Heart right ventricle (tissue), 16 donors: ENCODE results near the gene HOXA3. TPM values are rescaled to one million over a fixed set of nuclear protein-coding genes. Genes with fewer than 3 reads are reported as not detected.

Experiments
- ATAC-seq, 8 donors: fragments of 200-7000 bp; cut with Tn5 transposase; one replicate each; pipeline ENCODE4 v1.9.1; 2020; ENCODE audit warnings: mild to moderate bottlenecking in 8 of 8, moderate library complexity in 8 of 8, moderate number of reproducible peaks in 1 of 8
- DNase-seq, 2 donors: peaks; one replicate each; pipeline ENCODE4 v3.0.0-alpha.2; 2020
- H3K27ac ChIP-seq, 10 donors: fragments of 200-600 bp; sonication (generic) in 2 of 10; one replicate each; pipeline versions ENCODE4 v1.5.0 to v1.8.0; 2020 to 2022; ENCODE audit warnings: mild to moderate bottlenecking in 3 of 10
- H3K27me3 ChIP-seq, 7 donors: fragments of 200-600 bp; one replicate each; pipeline ENCODE4 v1.8.0; 2021 to 2022; ENCODE audit warnings: mild to moderate bottlenecking in 2 of 7
- H3K36me3 ChIP-seq, 9 donors: fragments of 200-600 bp; sonication (generic) in 1 of 9; one replicate each; pipeline versions ENCODE4 v1.5.0 to v1.8.0; 2020 to 2022; ENCODE audit warnings: mild to moderate bottlenecking in 2 of 9
- H3K4me1 ChIP-seq, 9 donors: fragments of 200-600 bp; sonication (generic) in 1 of 9; one replicate each; pipeline versions ENCODE4 v1.5.0 to v1.8.0; 2020 to 2022; ENCODE audit warnings: mild to moderate bottlenecking in 4 of 9
- H3K4me3 ChIP-seq, 10 donors: fragments of 200-600 bp; sonication (generic) in 2 of 10; one replicate each; pipeline versions ENCODE4 v1.5.0 to v1.8.0; 2020 to 2022; ENCODE audit warnings: mild to moderate bottlenecking in 7 of 10, moderate library complexity in 2 of 10
- H3K9me3 ChIP-seq, 11 donors: fragments of 200-600 bp in 10 of 11; sonication (generic) in 2 of 11; one replicate each; pipeline versions ENCODE4 v1.5.0 to v1.8.0; 2013 to 2022; ENCODE audit warnings: mild to moderate bottlenecking in 2 of 11, control low read depth in 1 of 11, moderate library complexity in 1 of 11
- CTCF ChIP-seq, 9 donors: fragments of 200-600 bp; sonication (generic) in 2 of 9; IDR thresholded peaks; one replicate each; pipeline versions ENCODE4 v1.5.0 to v1.8.0; 2021 to 2022; ENCODE audit warnings: antibody characterized with exemption in 9 of 9, mild to moderate bottlenecking in 5 of 9, moderate library complexity in 1 of 9
- WGBS, 2 donors: extraction: QIAGEN DNeasy Blood & Tissue Kit; methylation state at CpG; one replicate each; pipeline ENCODE4 v1.1.7; 2013; ENCODE audit warnings: inconsistent platforms in 1 of 2; 5-methylcytosine and 5-hydroxymethylcytosine counted together
- intact Hi-C, 10 donors: fragments of 100-400 bp; cut with DNase I; formaldehyde crosslinking; loops; one replicate each; pipeline versions ENCODE4 v1.11.1 to v1.14.2; 2022
- polyA plus RNA-seq, 2 donors: library from polyadenylated mRNA; stranded (reverse); fragments of 200-250 nt; gene quantifications; one replicate each; pipeline ENCODE4 v1.2.3, GENCODE V29; 2013
- total RNA-seq, 10 donors: library from RNA; stranded (reverse); fragmentation: NEBNext Ultra II Directional in 3 of 10; extraction: Animal tissue kit (Norgen Biotek cat#: 25700) in 3 of 10; gene quantifications; one replicate each; pipeline versions ENCODE4 v1.2.1 to v1.2.4, GENCODE V29; 2021 to 2023
- donor health status: Arrhythmogenic right ventricular cardiomyopathy.
- donor health status: ischemic (EF 13 %, LVEDD 7.1; RV severe dilation, severe dysfunction).
- donor health status: healthy with polysubstance abuse.
- donor health status: DM: no; HTN: yes; CAD: no.
- donor health status: DM: no; HTN: no; CAD: no.
- donor health status: ischemic (EF 25% LVEDD 6.9; RV normal size, moderate dysfunction).
- donor health status: ischemic (EF 25% LVEDD 5.7; RV mildly dilated, moderate dysfunction).
- donor health status: healthy.
- donor health status: DM: yes; HTN: yes; CAD: no.
- donor health status: Ischemic cardiomyopathy.
- donor health status: ischemic (EF 35%, LVEDD 5.7; RV mildly dilated, moderate dysfunction).
- donor health status: nonischemic (EF 11% LVEDD 7.7; RV severe dilation, severe dysfunction).
- donor health status: DM: yes; HTN: yes; CAD: no.
- donor health status: PGD.
- donor health status: ischemic (EF 29% LVEDD 5.4; RV normal size, mild dysfunction).
- donor health status: nonischemic (EF 23%, LVEDD 6.1; RV moderate dilation, normal function).

The HOXA3 gene
- total and polyA plus RNA-seq, 12 donors: 0.11 to 1.5 (median 0.24) TPM; not detected in 2

- intact Hi-C loops: loop anchor here in 7 of 10 donors (10.0 kb wide), 6 partner anchors 311 to 1301 kb away; no protein-coding TSS in a partner anchor
- 5% methylated on average over 82 of the region's 82 CpGs for WGBS, 2 donors
- H3K4me3 ChIP-seq: peak within 1 kb of the TSS in 7 of 10 donors; percentile 1 to 49 (median 26)
Observed at GRCh38 chr7:27165089-27165995, 13.0 kb upstream of the HOXA3 start, which contains the start of gene HOXA9. Gene HOXA9 (minus strand): TSS chr7:27165537. CDS start chr7:27165457, 80 bp downstream.

GRCh38 chr7:27164367-27165088, 12.1 kb upstream of the HOXA3 start:
- whole genome bisulfite sequencing, 2 donors: 4 to 5% methylated on average over 47 of the region's 47 CpGs
- peaks cover 8 to 76% (median 40%) of the 10 kb centered on the region in 9 donors for H3K4me1 ChIP-seq
- no peak for TF ChIP-seq CTCF (IDR thresholded peaks at IDR 0.05)
- H3K27me3 ChIP-seq: peaks cover 74 to 100% (median 100%) of the 10 kb centered on the region in 7 donors
- peaks cover 0 to 15% (median 0%) of the 10 kb centered on the region in 9 donors for H3K36me3 ChIP-seq
- peak overlapping the region in 1 of 10 donors; percentile 53 for H3K27ac ChIP-seq
- H3K9me3 ChIP-seq: no peaks in the 10 kb centered on the region
- DNase-seq (no peak), ATAC-seq (no peak)
- intact Hi-C loops: loop anchor here in 9 of 10 donors (5.0 to 10.0 kb wide), 11 partner anchors 310 to 1300 kb away; no protein-coding TSS in a partner anchor
- H3K4me3 ChIP-seq: peak overlapping the region in 5 of 10 donors; percentile 7 to 49 (median 26)

More at GRCh38 chr7:27165089-27165995, 13.0 kb upstream of the HOXA3 start, which contains the start of gene HOXA9:
- DNase-seq (no peak), ATAC-seq (peak in 2 of 8 donors; percentile 8 to 10)
- no peak for TF ChIP-seq CTCF (IDR thresholded peaks at IDR 0.05)
- H3K36me3 ChIP-seq: peaks cover 0 to 15% (median 0%) of the 10 kb centered on the region in 9 donors
- peaks cover 8 to 76% (median 40%) of the 10 kb centered on the region in 9 donors for H3K4me1 ChIP-seq
- H3K9me3 ChIP-seq: no peaks in the 10 kb centered on the region
- H3K27ac ChIP-seq: peak within 1 kb of the TSS in 1 of 10 donors; percentile 53
- peaks cover 77 to 100% (median 100%) of the 10 kb centered on the region in 7 donors for H3K27me3 ChIP-seq

- no peak for ATAC-seq
- Histone ChIP-seq H3K9me3 (no peaks in the 10 kb centered on the region), H3K4me1 (peaks cover 8 to 72% (median 40%) of the 10 kb centered on the region in 9 donors), H3K27ac (no peak overlapping the region), H3K27me3 (peaks cover 73 to 100% (median 100%) of the 10 kb centered on the region in 7 donors), H3K4me3 (peak overlapping the region in 1 of 10 donors; percentile 49), H3K36me3 (peaks cover 0 to 15% (median 0%) of the 10 kb centered on the region in 9 donors)
- peak in 1 of 9 donors; percentile 10 for TF ChIP-seq CTCF (IDR thresholded peaks at IDR 0.05)
- intact Hi-C loops: loop anchor here in 9 of 10 donors (5.0 to 10.0 kb wide), 11 partner anchors 309 to 1299 kb away; no protein-coding TSS in a partner anchor
- no peak for DNase-seq
- WGBS, 2 donors: 11 to 18% methylated on average over 12 of the region's 12 CpGs
Observed at GRCh38 chr7:27164045-27164366, 11.6 kb upstream of the HOXA3 start.
